ENCODE data around the gene APOL2. TPM values are rescaled to one million over a fixed set of nuclear protein-coding genes. Genes with fewer than 3 reads are reported as not detected.

The APOL2 gene
- total RNA-seq, 1 donor from 2014 or later: 77.2 TPM

- TF ChIP-seq EZH2 (IDR thresholded peaks at IDR 0.05; ENCODE audit: insufficient read depth, low read length): no peak
- no peak for TF ChIP-seq CTCF (IDR thresholded peaks at IDR 0.05; ENCODE audit: insufficient read depth, low read depth, low read length)
- Histone ChIP-seq H3K9ac (ENCODE audit: low read length) (peak overlapping the region; percentile 85), H3K36me3 (ENCODE audit: insufficient read depth, low read length) (no peaks in the 10 kb centered on the region), H2AFZ (ENCODE audit: low read depth, low read length) (no peak overlapping the region), H3K9me3 (ENCODE audit: insufficient read depth, low read depth, low read length) (no peaks in the 10 kb centered on the region), H3K4me3 (ENCODE audit: insufficient read depth, low read depth, low read length) (peak overlapping the region; percentile 84), H3K27ac (ENCODE audit: low read depth, low read length) (no peak overlapping the region), H4K20me1 (ENCODE audit: insufficient read depth, low read length) (peaks cover 34% of the 10 kb centered on the region), H3K4me1 (ENCODE audit: insufficient read depth, low read length) (peaks cover 29% of the 10 kb centered on the region), H3K4me2 (ENCODE audit: low read length) (peak overlapping the region; percentile 92), H3K27me3 (ENCODE audit: insufficient read depth, low read length) (no peaks in the 10 kb centered on the region), H3K79me2 (ENCODE audit: insufficient read depth, low read length) (peaks cover 28% of the 10 kb centered on the region)
- Mint-ChIP-seq H3K4me3 (ENCODE audit: unreplicated experiment) (peak overlapping the region; percentile 93), H3K9me3 (ENCODE audit: unreplicated experiment) (peaks cover 2% of the 10 kb centered on the region), H3K27ac (ENCODE audit: unreplicated experiment) (peak overlapping the region; percentile 99), H3K4me1 (ENCODE audit: low read depth, unreplicated experiment) (peaks cover 54% of the 10 kb centered on the region), H3K27me3 (ENCODE audit: low read depth, unreplicated experiment) (no peaks in the 10 kb centered on the region), H3K36me3 (ENCODE audit: low read depth, unreplicated experiment) (peaks cover 29% of the 10 kb centered on the region)
- FAIRE-seq (no peak), DNase-seq (ENCODE audit: low read depth) (no peak)
Measured at GRCh38 chr22:36237462-36238372, 1.6 kb downstream of the APOL2 start.

GRCh38 chr22:36236388-36237319 is 2.7 kb downstream of the APOL2 start:
- peaks cover 34% of the 10 kb centered on the region for H4K20me1 ChIP-seq (ENCODE audit: insufficient read depth, low read length)
- no peaks in the 10 kb centered on the region for H3K27me3 ChIP-seq (ENCODE audit: insufficient read depth, low read length)
- H3K27me3 Mint-ChIP-seq (ENCODE audit: low read depth, unreplicated experiment): no peaks in the 10 kb centered on the region
- H3K9ac ChIP-seq (ENCODE audit: low read length): no peak overlapping the region
- peaks cover 38% of the 10 kb centered on the region for H3K36me3 Mint-ChIP-seq (ENCODE audit: low read depth, unreplicated experiment)
- no peak for FAIRE-seq
- no peak overlapping the region for H2AFZ ChIP-seq (ENCODE audit: low read depth, low read length)
- H3K4me1 ChIP-seq (ENCODE audit: insufficient read depth, low read length): peaks cover 29% of the 10 kb centered on the region
- H3K4me2 ChIP-seq (ENCODE audit: low read length): peak overlapping the region; percentile 92
- no peak overlapping the region for H3K4me3 ChIP-seq (ENCODE audit: insufficient read depth, low read depth, low read length)
- peaks cover 2% of the 10 kb centered on the region for H3K9me3 Mint-ChIP-seq (ENCODE audit: unreplicated experiment)
- no peak for DNase-seq (ENCODE audit: low read depth)
- no peaks in the 10 kb centered on the region for H3K9me3 ChIP-seq (ENCODE audit: insufficient read depth, low read depth, low read length)
- H3K4me1 Mint-ChIP-seq (ENCODE audit: low read depth, unreplicated experiment): peaks cover 54% of the 10 kb centered on the region
- H3K27ac ChIP-seq (ENCODE audit: low read depth, low read length): no peak overlapping the region
- H3K79me2 ChIP-seq (ENCODE audit: insufficient read depth, low read length): peaks cover 28% of the 10 kb centered on the region
- no peak overlapping the region for H3K27ac Mint-ChIP-seq (ENCODE audit: unreplicated experiment)
- H3K36me3 ChIP-seq (ENCODE audit: insufficient read depth, low read length): no peaks in the 10 kb centered on the region
- peak overlapping the region; percentile 93 for H3K4me3 Mint-ChIP-seq (ENCODE audit: unreplicated experiment)
- TF ChIP-seq CTCF (IDR thresholded peaks at IDR 0.05; ENCODE audit: insufficient read depth, low read depth, low read length): no peak
- no peak for TF ChIP-seq EZH2 (IDR thresholded peaks at IDR 0.05; ENCODE audit: insufficient read depth, low read length)

Measured in astrocyte (in vitro differentiated cells and primary cell).